CD8-positive, alpha-beta memory T cell (primary cell): ENCODE measurements around the gene CEP192. TPM values are rescaled to one million over a fixed set of nuclear protein-coding genes. Genes with fewer than 3 reads are reported as not detected.

Source experiments
- CTCF ChIA-PET: fragments of 350-600 bp; sonication (Branson Sonifier 250); formaldehyde crosslinking; loops from one replicate; lab custom pipeline; 2021; ENCODE audit warnings: antibody characterized with exemption; lab: Charles Lee
- POLR2A ChIA-PET: fragments of 350-600 bp; sonication (Branson Sonifier 250); formaldehyde crosslinking; loops from one replicate; lab custom pipeline; 2021; ENCODE audit warnings: antibody characterized with exemption; lab: Charles Lee
- DNase-seq, 5 donors: peaks; one replicate each; pipeline versions ENCODE4 v3.0.0 to v3.0.0-alpha.2; 2020 to 2022; ENCODE audit warnings: mixed read lengths in 1 of 5
- H3K27ac ChIP-seq: one replicate; pipeline ENCODE4 v1.7.0; 2013; ENCODE audit warnings: low read depth, mild to moderate bottlenecking, low read length, moderate library complexity
- H3K27me3 ChIP-seq: 2 replicates; pipeline ENCODE4 v1.7.0; 2013; ENCODE audit warnings: low read length, mild to moderate bottlenecking; ENCODE audit not compliant: insufficient read depth, poor library complexity, severe bottlenecking
- H3K36me3 ChIP-seq: 2 replicates; pipeline ENCODE4 v1.7.0; 2013; ENCODE audit warnings: mild to moderate bottlenecking, low read length, moderate library complexity; ENCODE audit not compliant: insufficient read depth
- H3K4me1 ChIP-seq: 2 replicates; pipeline ENCODE4 v1.7.0; 2013; ENCODE audit warnings: mild to moderate bottlenecking, low read length, moderate library complexity; ENCODE audit not compliant: insufficient read depth
- H3K4me3 ChIP-seq: 2 replicates; pipeline ENCODE4 v1.7.0; 2013; ENCODE audit warnings: mild to moderate bottlenecking, low read length
- H3K9me3 ChIP-seq: 2 replicates; pipeline ENCODE4 v1.7.0; 2013; ENCODE audit warnings: mild to moderate bottlenecking, low read length
- H3K27ac Mint-ChIP-seq, 8 donors: one replicate each; pipeline ENCODE4 v1.8.0; 2020 to 2021; ENCODE audit warnings: mixed read lengths in 8 of 8, mild to moderate bottlenecking in 6 of 8, inconsistent platforms in 3 of 8, moderate library complexity in 3 of 8
- H3K27me3 Mint-ChIP-seq, 2 donors: one replicate each; pipeline ENCODE4 v1.8.0; 2020 to 2021; ENCODE audit warnings: mixed read lengths in 2 of 2, mild to moderate bottlenecking in 1 of 2, moderate library complexity in 1 of 2
- H3K36me3 Mint-ChIP-seq, 3 donors: one replicate each; pipeline ENCODE4 v1.8.0; 2020 to 2021; ENCODE audit warnings: mixed read lengths in 3 of 3, inconsistent platforms in 1 of 3, mild to moderate bottlenecking in 1 of 3
- H3K4me1 Mint-ChIP-seq, 3 donors: one replicate each; pipeline ENCODE4 v1.8.0; 2020 to 2021; ENCODE audit warnings: mixed read lengths in 3 of 3, inconsistent platforms in 1 of 3, mild to moderate bottlenecking in 1 of 3
- H3K4me3 Mint-ChIP-seq, 7 donors: one replicate each; pipeline ENCODE4 v1.8.0; 2020 to 2021; ENCODE audit warnings: mixed read lengths in 7 of 7, mild to moderate bottlenecking in 6 of 7, moderate library complexity in 4 of 7, inconsistent platforms in 2 of 7
- H3K9me3 Mint-ChIP-seq, 5 donors: one replicate each; pipeline ENCODE4 v1.8.0; 2020 to 2022; ENCODE audit warnings: mixed read lengths in 5 of 5, mild to moderate bottlenecking in 3 of 5, moderate library complexity in 2 of 5, inconsistent platforms in 1 of 5
- polyA plus RNA-seq: library from polyadenylated mRNA; unstranded; fragments of 300-500 nt; fragmentation: Illumina TruSeq; gene quantifications from one replicate; pipeline ENCODE4 v1.2.3, GENCODE V29; 2021
- total RNA-seq, 2 experiments: library from RNA; stranded (reverse); gene quantifications; one replicate each; pipeline ENCODE4 v1.2.3, GENCODE V29; 2021

The CEP192 gene
- total and polyA plus RNA-seq, 3 experiments from 2014 or later: 6.5 to 24.3 (median 21.9) TPM

DNA sequence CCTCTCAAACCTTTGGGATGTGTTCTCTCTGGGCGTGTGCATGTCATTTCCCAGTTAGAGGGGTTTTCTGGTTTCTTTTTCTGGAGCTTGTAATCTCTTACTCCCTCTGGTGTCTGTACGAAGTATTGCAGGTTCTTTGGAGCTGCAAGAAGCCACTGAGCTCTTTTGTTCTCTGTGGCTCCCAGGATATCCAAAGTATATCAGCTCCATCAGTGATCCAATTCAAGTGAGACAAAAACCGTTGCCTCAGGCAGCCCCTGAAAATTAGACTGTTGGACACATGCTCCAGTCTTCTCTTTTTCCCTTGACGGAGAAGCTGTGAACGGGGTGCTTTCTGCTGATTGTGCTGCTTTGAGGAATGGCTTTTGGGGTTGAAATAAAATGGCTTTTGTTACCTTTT, 168.4 kb downstream of the CEP192 start:
- peak overlapping the region in 1 of 7 donors; percentile 6 for H3K4me3 Mint-ChIP-seq
- H3K36me3 Mint-ChIP-seq: peaks cover 8 to 37% (median 8%) of the 10 kb centered on the region in 3 donors
- peaks cover 2 to 5% (median 4%) of the 10 kb centered on the region in 3 donors for H3K4me1 Mint-ChIP-seq
- no peak overlapping the region for H3K27ac Mint-ChIP-seq
- peaks cover 12% of the 10 kb centered on the region for H3K9me3 ChIP-seq
- ChIA-PET POLR2A (interaction anchor here (1.0 kb wide), 1 partner anchor 169 kb away, joined by 3 read pairs; the partner anchor contains the start of gene CEP192), CTCF (interaction anchor here (0.6 to 2.1 kb wide), 20 partner anchors 10 to 770 kb away, joined by 3 to 11 read pairs (median 4); no protein-coding TSS in a partner anchor)
- no peaks in the 10 kb centered on the region for H3K27me3 ChIP-seq
- peaks cover 7 to 30% of the 10 kb centered on the region in 2 donors for H3K27me3 Mint-ChIP-seq
- no peak overlapping the region for H3K4me3 ChIP-seq
- H3K4me1 ChIP-seq: peaks cover 3% of the 10 kb centered on the region
- H3K27ac ChIP-seq: no peak overlapping the region
- H3K9me3 Mint-ChIP-seq: peaks cover 17 to 42% (median 37%) of the 10 kb centered on the region in 5 donors
- H3K36me3 ChIP-seq: no peaks in the 10 kb centered on the region
- DNase-seq: peak in 2 of 5 donors; percentile 36 to 65

DNA sequence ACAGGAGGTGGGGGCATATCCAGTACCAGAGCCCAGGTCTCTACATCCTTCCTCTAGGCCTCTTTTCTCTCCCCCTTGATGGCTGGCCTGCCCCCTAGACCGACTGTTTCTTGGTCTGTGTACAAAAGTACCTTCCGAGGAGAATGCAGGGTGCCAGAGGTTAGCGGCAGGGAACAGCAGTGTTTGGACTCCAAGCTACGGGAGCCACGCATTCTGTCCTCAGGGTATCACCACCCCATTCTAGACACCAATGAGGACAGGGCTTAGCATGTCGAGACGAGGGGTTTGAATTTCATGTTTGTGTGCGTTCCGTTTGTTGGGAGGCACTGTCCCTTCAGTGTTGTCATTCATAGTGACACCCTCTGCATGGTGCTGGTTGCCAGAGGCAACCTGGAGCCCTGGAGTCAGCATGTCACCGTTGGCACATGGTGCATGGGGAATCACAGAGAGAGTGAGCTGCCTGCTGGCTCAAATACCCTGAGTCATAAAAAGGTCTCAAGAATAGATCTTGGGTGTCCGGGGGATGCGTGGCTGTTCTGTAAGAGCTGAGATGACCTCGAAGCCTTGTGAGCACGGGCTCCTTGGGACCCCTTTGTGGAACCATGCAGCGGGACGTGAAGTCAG, 170.2 kb downstream of the CEP192 start:
- Histone ChIP-seq H3K27me3 (no peaks in the 10 kb centered on the region), H3K4me1 (peaks cover 3% of the 10 kb centered on the region), H3K27ac (no peak overlapping the region), H3K4me3 (no peak overlapping the region), H3K9me3 (peaks cover 12% of the 10 kb centered on the region), H3K36me3 (no peaks in the 10 kb centered on the region)
- no peak for DNase-seq
- peaks cover 2 to 5% (median 4%) of the 10 kb centered on the region in 3 donors for H3K4me1 Mint-ChIP-seq
- H3K27ac Mint-ChIP-seq: no peak overlapping the region
- peaks cover 11 to 28% (median 27%) of the 10 kb centered on the region in 5 donors for H3K9me3 Mint-ChIP-seq
- ChIA-PET POLR2A (no interaction called here), CTCF (no interaction called here)
- peaks cover 11 to 22% of the 10 kb centered on the region in 2 donors for H3K27me3 Mint-ChIP-seq
- H3K4me3 Mint-ChIP-seq: no peak overlapping the region
- peaks cover 2 to 25% (median 3%) of the 10 kb centered on the region in 3 donors for H3K36me3 Mint-ChIP-seq

DNA sequence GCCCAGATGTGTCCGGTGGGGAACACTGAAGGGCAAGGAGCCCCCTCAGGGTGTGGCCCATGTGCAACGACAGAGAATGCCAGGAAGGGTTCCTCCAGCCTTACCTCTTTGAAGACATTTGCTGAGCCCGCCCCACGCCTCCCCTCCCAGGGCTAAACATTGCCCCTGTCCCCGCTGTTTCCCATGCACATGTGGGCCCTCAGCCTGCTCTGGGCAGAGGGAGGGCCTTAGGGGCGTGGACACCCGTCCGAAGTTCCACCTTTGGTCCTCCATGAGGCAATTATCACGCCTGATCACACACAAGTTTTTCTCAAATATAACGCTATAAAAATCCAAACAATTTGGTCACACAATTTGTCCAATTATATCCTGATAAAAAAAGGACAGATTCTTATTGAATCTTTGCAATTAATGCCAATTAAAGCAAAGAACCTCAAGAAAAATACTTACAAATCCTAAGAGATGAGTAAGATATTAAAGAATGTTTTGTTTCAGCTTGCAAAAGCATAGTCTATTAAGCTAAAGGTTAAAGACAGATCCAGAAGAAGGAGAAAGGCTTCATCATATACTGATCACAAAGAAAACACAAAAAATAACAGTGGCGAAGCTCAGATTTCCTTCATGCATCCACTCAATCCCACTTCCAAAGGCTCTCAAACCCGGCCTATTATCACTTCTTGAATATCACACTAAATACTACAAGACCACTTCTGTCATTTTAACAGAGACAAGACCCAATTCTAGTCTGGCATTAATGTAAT, 172.2 kb downstream of the CEP192 start:
- H3K36me3 Mint-ChIP-seq: peaks cover 0 to 17% (median 0%) of the 10 kb centered on the region in 3 donors
- Histone ChIP-seq H3K27ac (no peak overlapping the region), H3K36me3 (no peaks in the 10 kb centered on the region), H3K9me3 (no peaks in the 10 kb centered on the region), H3K27me3 (no peaks in the 10 kb centered on the region), H3K4me3 (no peak overlapping the region), H3K4me1 (peaks cover 3% of the 10 kb centered on the region)
- ChIA-PET CTCF (no interaction called here), POLR2A (no interaction called here)
- H3K9me3 Mint-ChIP-seq: peaks cover 3 to 15% (median 9%) of the 10 kb centered on the region in 5 donors
- H3K27ac Mint-ChIP-seq: no peak overlapping the region
- DNase-seq: no peak
- H3K27me3 Mint-ChIP-seq: peaks cover 11 to 27% of the 10 kb centered on the region in 2 donors
- no peak overlapping the region for H3K4me3 Mint-ChIP-seq
- peaks cover 2 to 5% (median 4%) of the 10 kb centered on the region in 3 donors for H3K4me1 Mint-ChIP-seq

DNA sequence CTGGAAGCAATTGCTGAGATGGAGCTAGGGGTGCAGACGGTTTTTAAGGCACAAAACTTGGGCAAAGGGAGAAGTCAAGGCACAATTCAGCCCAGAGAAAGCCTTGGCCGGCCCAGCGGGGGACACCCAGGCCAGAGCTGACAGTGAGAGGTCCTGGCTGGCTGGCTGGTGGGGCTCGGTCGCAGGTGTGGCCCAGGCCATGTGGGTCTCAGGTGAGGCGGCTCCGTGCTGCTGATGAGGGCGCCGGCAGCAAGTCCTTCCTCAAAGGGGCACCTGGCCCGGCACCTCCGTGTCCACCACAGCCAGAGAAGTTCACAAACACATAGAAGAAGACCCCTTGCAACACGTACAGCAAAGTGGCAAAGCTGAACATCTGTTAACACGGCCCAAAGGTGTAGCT, 173.2 kb downstream of the CEP192 start:
- peaks cover 0 to 8% (median 3%) of the 10 kb centered on the region in 5 donors for H3K9me3 Mint-ChIP-seq
- Histone ChIP-seq H3K27me3 (no peaks in the 10 kb centered on the region), H3K4me3 (no peak overlapping the region), H3K9me3 (no peaks in the 10 kb centered on the region), H3K36me3 (no peaks in the 10 kb centered on the region), H3K4me1 (peaks cover under 1% of the 10 kb centered on the region), H3K27ac (no peak overlapping the region)
- no peak for DNase-seq
- H3K4me1 Mint-ChIP-seq: peaks cover 1 to 3% (median 2%) of the 10 kb centered on the region in 3 donors
- H3K36me3 Mint-ChIP-seq: peaks cover 0 to 9% (median 0%) of the 10 kb centered on the region in 3 donors
- CTCF ChIA-PET: no interaction called here
- H3K27ac Mint-ChIP-seq: no peak overlapping the region
- POLR2A ChIA-PET: no interaction called here
- H3K27me3 Mint-ChIP-seq: peaks cover 10 to 30% of the 10 kb centered on the region in 2 donors
- no peak overlapping the region for H3K4me3 Mint-ChIP-seq

DNA sequence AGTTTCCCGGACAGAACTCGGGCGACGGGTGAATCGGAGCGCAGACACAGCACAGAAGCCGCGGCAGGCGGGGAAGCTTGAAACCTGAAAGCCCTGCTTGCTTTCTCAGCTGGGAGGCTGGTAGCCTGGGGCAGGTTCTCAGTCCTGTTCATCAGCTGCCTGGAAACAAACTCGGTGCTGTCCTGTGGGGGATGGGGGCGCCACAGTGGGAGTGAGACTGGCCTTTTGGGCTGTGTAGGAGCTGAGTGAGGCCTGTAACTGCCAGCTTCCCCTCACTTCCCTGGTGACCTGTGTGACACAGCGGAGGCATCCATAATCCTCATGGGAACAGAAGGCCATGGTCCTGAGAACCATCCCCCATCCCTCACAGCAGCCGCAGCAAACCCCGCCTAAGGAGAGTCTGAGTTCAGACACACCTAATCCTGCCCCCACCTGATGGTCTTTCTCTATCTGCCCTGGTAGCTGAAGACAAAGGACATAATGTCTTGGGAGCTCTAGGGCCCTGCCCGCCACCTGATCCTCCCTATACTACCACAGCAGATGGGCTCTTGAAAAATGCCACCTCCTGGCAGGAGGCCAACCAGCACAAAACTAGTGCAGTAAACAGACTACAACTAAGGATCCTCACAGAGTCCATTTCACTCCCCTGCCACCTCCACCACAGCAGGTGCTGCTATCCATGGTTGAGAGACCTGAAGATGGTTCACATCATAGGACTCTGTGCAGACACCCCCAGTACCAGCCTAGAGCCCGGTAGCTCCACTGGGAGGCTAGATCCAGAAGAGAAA, 174.7 kb downstream of the CEP192 start:
- POLR2A ChIA-PET: no interaction called here
- Histone ChIP-seq H3K4me3 (no peak overlapping the region), H3K36me3 (no peaks in the 10 kb centered on the region), H3K9me3 (no peaks in the 10 kb centered on the region), H3K27me3 (no peaks in the 10 kb centered on the region), H3K4me1 (no peaks in the 10 kb centered on the region), H3K27ac (no peak overlapping the region)
- H3K9me3 Mint-ChIP-seq: peaks cover 0 to 7% (median 1%) of the 10 kb centered on the region in 5 donors
- peaks cover 10 to 32% of the 10 kb centered on the region in 2 donors for H3K27me3 Mint-ChIP-seq
- peak overlapping the region in 1 of 8 donors; percentile 36 for H3K27ac Mint-ChIP-seq
- peaks cover 0 to 7% (median 0%) of the 10 kb centered on the region in 3 donors for H3K36me3 Mint-ChIP-seq
- no peak overlapping the region for H3K4me3 Mint-ChIP-seq
- no peaks in the 10 kb centered on the region for H3K4me1 Mint-ChIP-seq
- CTCF ChIA-PET: no interaction called here
- DNase-seq: no peak

DNA sequence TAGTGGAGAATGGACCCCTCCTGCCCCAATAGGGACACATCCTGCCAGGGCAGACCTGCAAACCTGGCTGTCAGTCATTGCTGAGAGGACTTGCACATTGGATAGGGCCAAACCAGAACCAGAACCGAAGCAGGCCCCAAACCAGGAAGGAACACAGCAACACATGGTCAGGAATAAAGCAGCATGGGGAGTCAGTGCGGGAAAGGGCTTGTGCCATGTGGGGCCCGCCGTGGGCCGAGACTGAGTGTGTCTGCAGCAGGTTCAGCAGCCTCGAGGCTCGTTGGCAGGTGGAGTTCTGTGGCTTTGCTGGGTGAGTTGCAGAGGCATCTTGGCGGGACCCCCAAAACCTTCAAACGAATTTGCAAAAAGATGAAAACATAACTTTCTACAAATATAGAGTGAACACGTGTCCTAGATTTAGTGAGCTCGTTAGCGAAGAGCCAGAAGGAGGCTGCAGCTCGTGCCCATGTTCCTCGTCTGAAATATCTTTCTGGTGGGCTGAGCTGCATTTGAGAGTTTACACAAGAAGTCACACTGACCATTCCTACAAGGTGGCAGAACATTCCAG, 182.5 kb downstream of the CEP192 start:
- no peaks in the 10 kb centered on the region for H3K36me3 Mint-ChIP-seq
- no peaks in the 10 kb centered on the region for H3K4me1 ChIP-seq
- ChIA-PET POLR2A (no interaction called here), CTCF (no interaction called here)
- no peaks in the 10 kb centered on the region for H3K9me3 ChIP-seq
- H3K9me3 Mint-ChIP-seq: no peaks in the 10 kb centered on the region
- H3K27ac ChIP-seq: no peak overlapping the region
- no peak overlapping the region for H3K4me3 ChIP-seq
- DNase-seq: no peak
- H3K27me3 ChIP-seq: no peaks in the 10 kb centered on the region
- peak overlapping the region in 1 of 8 donors; percentile 33 for H3K27ac Mint-ChIP-seq
- H3K4me1 Mint-ChIP-seq: peaks cover 10 to 20% (median 16%) of the 10 kb centered on the region in 3 donors
- H3K27me3 Mint-ChIP-seq: peaks cover 0 to 12% of the 10 kb centered on the region in 2 donors
- no peaks in the 10 kb centered on the region for H3K36me3 ChIP-seq
- H3K4me3 Mint-ChIP-seq: no peak overlapping the region
